Left lung (tissue), 14 donors: Measurements from ENCODE around the gene OR9G1. TPM values are rescaled to one million over a fixed set of nuclear protein-coding genes. Genes with fewer than 3 reads are reported as not detected.
"Not testable (repeated sequence)": the region's sequence is repeated elsewhere in the genome, so short reads cannot be mapped to it uniquely, and the experiment has no call there.

Source experiments
- ATAC-seq: fragments of 200-7000 bp; cut with Tn5 transposase; one replicate; pipeline ENCODE4 v1.9.1; 2020; ENCODE audit warnings: moderate library complexity
- DNase-seq, 4 donors: peaks; one replicate each; pipeline ENCODE4 v3.0.0-alpha.2; 2013 to 2020
- H3K27ac ChIP-seq, 2 donors: fragments of 200-600 bp; sonication (generic) in 1 of 2; one replicate each; pipeline versions ENCODE4 v1.5.0 to v1.8.0; 2020 to 2021
- H3K27me3 ChIP-seq, 2 donors: fragments of 200-600 bp; sonication (generic) in 1 of 2; one replicate each; pipeline versions ENCODE4 v1.5.0 to v1.8.0; 2020 to 2021
- H3K36me3 ChIP-seq, 2 donors: fragments of 200-600 bp; sonication (generic) in 1 of 2; one replicate each; pipeline versions ENCODE4 v1.5.0 to v1.8.0; 2020 to 2021
- H3K4me1 ChIP-seq, 2 donors: fragments of 200-600 bp; one replicate each; pipeline ENCODE4 v1.8.0; 2021
- H3K4me3 ChIP-seq, 2 donors: fragments of 200-600 bp; sonication (generic) in 1 of 2; one replicate each; pipeline versions ENCODE4 v1.5.0 to v1.8.0; 2020 to 2021; ENCODE audit warnings: mild to moderate bottlenecking in 1 of 2
- H3K9me3 ChIP-seq, 2 donors: fragments of 200-600 bp; sonication (generic) in 1 of 2; one replicate each; pipeline versions ENCODE4 v1.5.0 to v1.8.0; 2020 to 2021
- intact Hi-C, 2 donors: fragments of 100-400 bp; cut with DNase I; formaldehyde crosslinking; loops; one replicate each; pipeline versions ENCODE4 v1.11.2 to v1.14.2; 2022
- long read RNA-seq, 12 donors: library from polyadenylated mRNA in 2 of 12; unstranded in 2 of 12; transcript quantifications; one replicate each; pipeline ENCODE4 v2.0.0 and lab custom pipeline, GENCODE V29; 2019 to 2026
- polyA plus RNA-seq, 6 donors: library from polyadenylated mRNA; unstranded; fragments of 120-200 nt; gene quantifications; one replicate each; pipeline ENCODE4 v1.2.1, GENCODE V29; 2013; ENCODE audit not compliant: insufficient read length in 6 of 6
- total RNA-seq, 2 donors: library from RNA; stranded (reverse); fragmentation: NEBNext Ultra II Directional; extraction: Animal tissue kit (Norgen Biotek cat#: 25700); gene quantifications; one replicate each; pipeline ENCODE4 v1.2.1, GENCODE V29; 2021
- TF ChIP-seq, protein P1 (sequence below), 2 donors: fragments of 200-600 bp; sonication (generic) in 1 of 2; IDR thresholded peaks; one replicate each; pipeline versions ENCODE4 v1.5.0 to v1.8.0; 2021; ENCODE audit warnings: antibody characterized with exemption in 2 of 2
- donor health status: DM: no; HTN: yes; CAD: no.
- donor health status: DM: no; HTN: no; CAD: no.

Gene OR9G1, protein sequence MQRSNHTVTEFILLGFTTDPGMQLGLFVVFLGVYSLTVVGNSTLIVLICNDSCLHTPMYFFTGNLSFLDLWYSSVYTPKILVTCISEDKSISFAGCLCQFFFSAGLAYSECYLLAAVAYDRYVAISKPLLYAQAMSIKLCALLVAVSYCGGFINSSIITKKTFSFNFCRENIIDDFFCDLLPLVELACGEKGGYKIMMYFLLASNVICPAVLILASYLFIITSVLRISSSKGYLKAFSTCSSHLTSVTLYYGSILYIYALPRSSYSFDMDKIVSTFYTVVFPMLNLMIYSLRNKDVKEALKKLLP
- total RNA-seq (not detected), polyA plus RNA-seq (not detected)
- long read RNA-seq, donor 1, result 0 reads
- long read RNA-seq, donor 2, result 0 reads
- long read RNA-seq, donor 3, result 0 reads
- long read RNA-seq, donor 4, result 0 reads
- long read RNA-seq, donor 5, result 0 reads
- long read RNA-seq, donor 6, result 0 reads
- long read RNA-seq, donor 7, result 0 reads
- long read RNA-seq, donor 8, result 0 reads
- long read RNA-seq, donor 9, result 0 reads
- long read RNA-seq, donor 10, result 0 reads
- long read RNA-seq, donor 11, result 0 reads
- long read RNA-seq, donor 12, result 0 reads

GRCh38 chr11:56698795-56699194, at the start of gene OR9G1:
OR9G1 (plus strand) TSS chr11:56699095; CDS start chr11:56700388, 1,293 bp downstream.
- H3K27ac ChIP-seq, result no peak within 1 kb of the TSS
- intact Hi-C loops, result no loop called here
- no peaks in the 10 kb centered on the region for H3K27me3 ChIP-seq
- DNase-seq (no peak), ATAC-seq (no peak)
- H3K9me3 ChIP-seq, result no peaks in the 10 kb centered on the region
- no peak within 1 kb of the TSS for H3K4me3 ChIP-seq
- TF ChIP-seq, protein P1, sequence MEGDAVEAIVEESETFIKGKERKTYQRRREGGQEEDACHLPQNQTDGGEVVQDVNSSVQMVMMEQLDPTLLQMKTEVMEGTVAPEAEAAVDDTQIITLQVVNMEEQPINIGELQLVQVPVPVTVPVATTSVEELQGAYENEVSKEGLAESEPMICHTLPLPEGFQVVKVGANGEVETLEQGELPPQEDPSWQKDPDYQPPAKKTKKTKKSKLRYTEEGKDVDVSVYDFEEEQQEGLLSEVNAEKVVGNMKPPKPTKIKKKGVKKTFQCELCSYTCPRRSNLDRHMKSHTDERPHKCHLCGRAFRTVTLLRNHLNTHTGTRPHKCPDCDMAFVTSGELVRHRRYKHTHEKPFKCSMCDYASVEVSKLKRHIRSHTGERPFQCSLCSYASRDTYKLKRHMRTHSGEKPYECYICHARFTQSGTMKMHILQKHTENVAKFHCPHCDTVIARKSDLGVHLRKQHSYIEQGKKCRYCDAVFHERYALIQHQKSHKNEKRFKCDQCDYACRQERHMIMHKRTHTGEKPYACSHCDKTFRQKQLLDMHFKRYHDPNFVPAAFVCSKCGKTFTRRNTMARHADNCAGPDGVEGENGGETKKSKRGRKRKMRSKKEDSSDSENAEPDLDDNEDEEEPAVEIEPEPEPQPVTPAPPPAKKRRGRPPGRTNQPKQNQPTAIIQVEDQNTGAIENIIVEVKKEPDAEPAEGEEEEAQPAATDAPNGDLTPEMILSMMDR (IDR thresholded peaks at IDR 0.05), result no peak
- H3K4me1 ChIP-seq, result no peaks in the 10 kb centered on the region
- H3K36me3 ChIP-seq, result no peaks in the 10 kb centered on the region

- H3K4me3 ChIP-seq, result no peak overlapping the region
- intact Hi-C loops, result no loop called here
- no peak for DNase-seq
- peaks cover 0 to 5% of the 10 kb centered on the region in 2 donors for H3K9me3 ChIP-seq
- no peak for ATAC-seq
- H3K27me3 ChIP-seq, result no peaks in the 10 kb centered on the region
- no peak overlapping the region for H3K27ac ChIP-seq
- TF ChIP-seq, protein P1 (IDR thresholded peaks at IDR 0.05), result no peak
- H3K36me3 ChIP-seq, result no peaks in the 10 kb centered on the region
- no peaks in the 10 kb centered on the region for H3K4me1 ChIP-seq
Measured at GRCh38 chr11:56659755-56660154, 39.1 kb upstream of the OR9G1 start.

DNA sequence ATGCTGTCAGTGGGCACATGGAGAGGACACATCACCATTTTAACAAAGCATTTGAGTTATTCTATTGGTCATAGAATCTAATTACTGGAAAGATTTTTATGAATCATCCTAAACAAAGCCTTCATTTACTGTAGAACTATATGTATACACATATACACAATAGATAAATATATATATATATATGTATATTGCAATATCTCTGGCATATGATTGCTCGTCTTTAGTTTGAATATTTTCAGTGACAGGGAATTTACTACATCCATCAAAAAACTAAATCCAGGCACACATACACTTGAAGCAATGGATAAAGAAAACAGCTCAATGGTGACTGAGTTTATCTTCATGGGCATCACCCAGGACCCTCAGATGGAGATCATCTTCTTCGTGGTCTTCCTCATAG, 35.5 kb upstream of the OR9G1 start, which contains the start of gene OR5AR1:
OR5AR1 (plus strand) TSS at position 301 of the 400 bp plus-strand sequence; CDS start at position 301, 0 bp downstream.
- DNase-seq (no peak), ATAC-seq (no peak)
- H3K27ac ChIP-seq, result no peak within 1 kb of the TSS
- TF ChIP-seq, protein P1 (IDR thresholded peaks at IDR 0.05), result no peak
- no peaks in the 10 kb centered on the region for H3K9me3 ChIP-seq
- H3K36me3 ChIP-seq, result no peaks in the 10 kb centered on the region
- no peak within 1 kb of the TSS for H3K4me3 ChIP-seq
- intact Hi-C loops, result no loop called here
- H3K4me1 ChIP-seq, result no peaks in the 10 kb centered on the region
- H3K27me3 ChIP-seq, result no peaks in the 10 kb centered on the region

DNA sequence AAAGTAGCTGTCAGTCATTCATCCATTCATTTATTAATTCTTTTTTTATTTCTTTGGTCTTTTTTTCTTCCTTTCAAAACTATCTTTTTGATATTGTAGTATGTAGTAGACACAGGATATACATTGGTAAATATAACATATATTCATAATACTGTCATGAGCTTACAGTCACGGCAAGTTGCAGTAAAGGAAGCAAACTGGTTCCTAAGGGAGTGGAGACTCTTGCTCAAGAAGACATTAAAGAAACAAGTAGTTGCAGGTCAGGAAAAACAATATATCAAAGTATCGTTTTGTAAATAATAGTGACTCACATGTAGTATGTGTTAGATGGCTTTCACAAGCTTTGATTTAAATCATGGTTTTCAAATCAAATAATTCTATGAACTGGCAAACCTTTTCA, 27.9 kb upstream of the OR9G1 start:
- DNase-seq, result no peak
- TF ChIP-seq, protein P1 (IDR thresholded peaks at IDR 0.05), result no peak
- no peaks in the 10 kb centered on the region for H3K36me3 ChIP-seq

DNA sequence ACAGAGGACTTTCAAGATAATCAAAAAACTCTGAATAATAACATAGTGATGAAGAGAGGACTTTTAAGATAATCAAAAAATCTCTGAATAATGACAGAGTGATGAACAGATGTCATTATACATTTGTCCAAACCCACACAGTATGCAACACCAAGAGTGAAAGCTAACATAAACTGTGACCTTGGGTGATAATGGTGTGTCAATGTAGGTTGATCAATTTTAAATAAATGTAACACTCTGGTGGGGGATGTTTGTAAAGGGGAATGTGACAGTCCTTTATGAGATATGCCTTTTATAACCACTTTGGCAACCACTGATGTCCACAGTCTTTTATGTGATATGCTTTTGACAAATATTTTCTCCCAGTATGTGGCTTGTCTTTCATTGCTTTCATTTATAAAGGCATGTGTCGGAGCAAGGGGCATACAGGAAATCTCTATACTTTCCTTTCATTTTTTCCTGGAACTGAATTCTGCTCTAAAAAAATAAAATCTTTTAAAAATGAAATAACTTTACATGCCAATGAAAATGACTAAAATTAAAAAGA, 10.3 kb upstream of the OR9G1 start:
- TF ChIP-seq, protein P1 (IDR thresholded peaks at IDR 0.05), result no peak

More for the DNA sequence above, 27.9 kb upstream of the OR9G1 start:
- no peaks in the 10 kb centered on the region for H3K4me1 ChIP-seq
- H3K27ac ChIP-seq, result no peak overlapping the region
- H3K9me3 ChIP-seq, result no peaks in the 10 kb centered on the region
- no peaks in the 10 kb centered on the region for H3K27me3 ChIP-seq
- intact Hi-C loops, result no loop called here
- no peak overlapping the region for H3K4me3 ChIP-seq
- no peak for ATAC-seq

DNA sequence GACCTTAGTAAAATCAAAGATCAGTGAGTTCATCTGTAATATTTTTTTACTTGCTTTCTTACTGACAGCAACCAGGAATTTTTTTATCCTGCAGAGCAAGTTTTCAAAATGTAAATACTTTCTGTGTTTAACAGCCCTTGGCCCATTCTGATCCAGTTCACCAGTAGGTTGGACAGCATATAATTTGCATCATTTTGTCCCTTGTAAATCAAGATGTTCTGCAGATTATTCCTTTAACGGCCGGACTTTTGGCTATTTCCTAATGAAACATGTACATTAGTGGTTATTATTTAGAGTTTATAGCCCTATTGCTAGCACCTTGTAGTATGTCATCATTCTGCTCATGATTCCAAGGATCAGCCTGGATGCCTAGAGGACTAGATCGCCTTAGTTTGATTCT, 7.7 kb upstream of the OR9G1 start:
- intact Hi-C loops, H3K4me1 ChIP-seq, H3K27ac ChIP-seq, H3K27me3 ChIP-seq, ATAC-seq, H3K36me3 ChIP-seq, H3K9me3 ChIP-seq, H3K4me3 ChIP-seq, DNase-seq: not testable (repeated sequence)

More for the DNA sequence above, 10.3 kb upstream of the OR9G1 start:
- H3K27ac ChIP-seq, result no peak overlapping the region
- H3K4me3 ChIP-seq, result no peak overlapping the region
- intact Hi-C loops, result no loop called here
- DNase-seq, result no peak
- H3K27me3 ChIP-seq, result no peaks in the 10 kb centered on the region
- H3K36me3 ChIP-seq, result no peaks in the 10 kb centered on the region
- no peaks in the 10 kb centered on the region for H3K4me1 ChIP-seq
- no peak for ATAC-seq
- no peaks in the 10 kb centered on the region for H3K9me3 ChIP-seq
